Right atrium auricular region (tissue), 2 donors: ENCODE results near the gene ADARB2. TPM values are rescaled to one million over a fixed set of nuclear protein-coding genes. Genes with fewer than 3 reads are reported as not detected.

Source experiments
- DNase-seq: peaks from one replicate; pipeline ENCODE4 v3.0.0-alpha.2; 2019; ENCODE audit warnings: low spot score
- H3K27ac ChIP-seq, 2 donors: fragments of 200-600 bp; sonication (generic); 1 replicate in 1 of 2; 2 replicates in 1 of 2; pipeline ENCODE4 v1.5.1; 2016 to 2019
- H3K27me3 ChIP-seq, 2 donors: fragments of 200-600 bp; sonication (generic); one replicate each; pipeline versions ENCODE4 v1.5.1 to v1.6.0; 2017 to 2019
- H3K36me3 ChIP-seq: fragments of 200-600 bp; sonication (generic); one replicate; pipeline ENCODE4 v1.5.1; 2016
- H3K4me1 ChIP-seq, 2 donors: fragments of 200-600 bp; sonication (generic); one replicate each; pipeline versions ENCODE4 v1.5.1 to v1.6.0; 2017 to 2019
- H3K4me3 ChIP-seq, 2 donors: fragments of 200-600 bp; sonication (generic); 1 replicate in 1 of 2; 2 replicates in 1 of 2; pipeline ENCODE4 v1.5.1; 2017 to 2019; ENCODE audit warnings: mild to moderate bottlenecking in 1 of 2, moderate library complexity in 1 of 2
- H3K9me3 ChIP-seq, 2 donors: fragments of 200-600 bp; sonication (generic); one replicate each; pipeline ENCODE4 v1.5.1; 2019
- CTCF ChIP-seq, 2 donors: fragments of 200-600 bp; sonication (generic); IDR thresholded peaks; one replicate each; pipeline ENCODE4 v1.5.1; 2019; ENCODE audit warnings: antibody characterized with exemption in 2 of 2
- total RNA-seq, 2 donors: library from RNA; depleted of rRNA; stranded (reverse); fragments of >200 nt; gene quantifications; one replicate each; pipeline ENCODE4 v1.1.0, GENCODE V29; 2016

Gene ADARB2
- total RNA-seq, 2 donors from 2014 or later = 0.33 to 0.71 TPM

GRCh38 chr10:1674501-1674900 lies 62.8 kb downstream of the ADARB2 start:
- H3K27me3 ChIP-seq = no peaks in the 10 kb centered on the region
- no peak overlapping the region for H3K4me3 ChIP-seq
- no peaks in the 10 kb centered on the region for H3K9me3 ChIP-seq
- TF ChIP-seq CTCF (IDR thresholded peaks at IDR 0.05) = no peak
- no peaks in the 10 kb centered on the region for H3K4me1 ChIP-seq
- H3K36me3 ChIP-seq = no peaks in the 10 kb centered on the region
- no peak overlapping the region for H3K27ac ChIP-seq
- DNase-seq = no peak

GRCh38 chr10:1673568-1674345 lies 63.6 kb downstream of the ADARB2 start:
- TF ChIP-seq CTCF (IDR thresholded peaks at IDR 0.05) = no peak
- H3K9me3 ChIP-seq = no peaks in the 10 kb centered on the region
- H3K36me3 ChIP-seq = no peaks in the 10 kb centered on the region
- H3K4me1 ChIP-seq = no peaks in the 10 kb centered on the region
- no peak overlapping the region for H3K4me3 ChIP-seq
- no peak for DNase-seq
- no peak overlapping the region for H3K27ac ChIP-seq
- H3K27me3 ChIP-seq = no peaks in the 10 kb centered on the region

- H3K4me1 ChIP-seq = no peaks in the 10 kb centered on the region
- H3K4me3 ChIP-seq = no peak overlapping the region
- H3K27me3 ChIP-seq = no peaks in the 10 kb centered on the region
- DNase-seq = no peak
- no peak for TF ChIP-seq CTCF (IDR thresholded peaks at IDR 0.05)
- H3K36me3 ChIP-seq = no peaks in the 10 kb centered on the region
- no peaks in the 10 kb centered on the region for H3K9me3 ChIP-seq
- no peak overlapping the region for H3K27ac ChIP-seq
Observed at GRCh38 chr10:1672001-1672781, 65.1 kb downstream of the ADARB2 start.

GRCh38 chr10:1671366-1672000 lies 65.8 kb downstream of the ADARB2 start:
- no peak overlapping the region for H3K4me3 ChIP-seq
- H3K27me3 ChIP-seq = no peaks in the 10 kb centered on the region

More at GRCh38 chr10:1671366-1672000, 65.8 kb downstream of the ADARB2 start:
- Histone ChIP-seq H3K4me1 (no peaks in the 10 kb centered on the region), H3K36me3 (no peaks in the 10 kb centered on the region), H3K27ac (no peak overlapping the region), H3K9me3 (no peaks in the 10 kb centered on the region)
- no peak for TF ChIP-seq CTCF (IDR thresholded peaks at IDR 0.05)
- no peak for DNase-seq
